ENCODE results near the gene MRPS14. TPM values are rescaled to one million over a fixed set of nuclear protein-coding genes. Genes with fewer than 3 reads are reported as not detected.

The MRPS14 gene
- total RNA-seq, 1 experiment from 2014 or later = 29.4 TPM

GRCh38 chr1:175054736-175055135, 31.5 kb upstream of the MRPS14 start (continued):
- no peak for TF ChIP-seq JUND (IDR thresholded peaks at IDR 0.05)
- TF ChIP-seq CBX3 (IDR thresholded peaks at IDR 0.05; ENCODE audit: low read depth) = no peak
- TF ChIP-seq ZFX (IDR thresholded peaks at IDR 0.05) = no peak
- TF ChIP-seq EZH2phosphoT487 (IDR thresholded peaks at IDR 0.05; ENCODE audit: borderline replicate concordance) = no peak

- Histone ChIP-seq H2AFZ (ENCODE audit: low read depth, low read length, poor library complexity, severe bottlenecking) (no peak overlapping the region), H3K36me3 (ENCODE audit: control insufficient read depth in 1 of 2, insufficient read depth in 2 of 2, low read length in 2 of 2) (no peaks in the 10 kb centered on the region), H3K4me3 (replicated peaks in 1 of 2; ENCODE audit: low read depth in 1 of 2, low read length in 2 of 2) (no peak overlapping the region), H4K20me1 (ENCODE audit: insufficient read depth) (no peaks in the 10 kb centered on the region), H3K27ac (ENCODE audit: low read depth, low read length) (no peak overlapping the region), H3K9me2 (ENCODE audit: insufficient read depth) (no peaks in the 10 kb centered on the region), H3K9me3 (ENCODE audit: control insufficient read depth in 1 of 2, insufficient read depth in 1 of 2, low read depth in 1 of 2, low read length in 2 of 2) (no peaks in the 10 kb centered on the region), H3K9ac (ENCODE audit: low read length) (no peak overlapping the region), H3K27me3 (ENCODE audit: insufficient read depth, low read length) (peaks cover 24% of the 10 kb centered on the region; the same call in 1 of the 2 replicates), H3K4me2 (ENCODE audit: low read length) (no peak overlapping the region), H3K79me2 (ENCODE audit: insufficient read depth, low read length) (no peaks in the 10 kb centered on the region), H3K4me1 (ENCODE audit: control insufficient read depth in 1 of 2, insufficient read depth in 2 of 2, low read length in 2 of 2) (no peaks in the 10 kb centered on the region)
- intact Hi-C loops (cut with micrococcal nuclease) = no loop called here
- ChIA-PET POLR2A (no interaction called here), CTCF (no interaction called here), RAD21 (ENCODE audit: low non-redundant PET in 1 of 2, low total read pairs in 2 of 2, uncharacterized antibody in 2 of 2, unreplicated experiment in 2 of 2) (no interaction called here)
- DNase-seq (ENCODE audit: low read depth, low spot score) = no peak
- ATAC-seq = no peak
- BruUV-seq (replicated peaks) = no TSS peak
- TF ChIP-seq ZBTB33 (IDR thresholded peaks at IDR 0.05; ENCODE audit: extremely low read depth, insufficient replicate concordance, low read length) (no peak), REST (IDR thresholded peaks at IDR 0.05; ENCODE audit: low read depth) (no peak), POLR2AphosphoS5 (IDR thresholded peaks at IDR 0.05; ENCODE audit: low read depth, low read length) (no peak), FOSL1 (IDR thresholded peaks at IDR 0.05; ENCODE audit: low read depth) (no peak), ATF3 (IDR thresholded peaks at IDR 0.05) (no peak), ZNF274 (IDR thresholded peaks at IDR 0.05; ENCODE audit: low read depth, low read length) (no peak), TCF7L2 (IDR thresholded peaks at IDR 0.05; ENCODE audit: borderline replicate concordance, extremely low read depth, insufficient read depth, insufficient read length) (no peak), CEBPB (IDR thresholded peaks at IDR 0.05; ENCODE audit: low read depth) (no peak), CBX3 (IDR thresholded peaks at IDR 0.05; ENCODE audit: low read depth) (no peak), SIN3A (IDR thresholded peaks at IDR 0.05; ENCODE audit: low read depth) (no peak), CTCF (IDR thresholded peaks at IDR 0.05 in 2 of 3, conservative IDR thresholded peaks at IDR 0.05 in 1 of 3; ENCODE audit: borderline replicate concordance in 1 of 3, insufficient read depth in 1 of 3, low read depth in 2 of 3, low read length in 2 of 3) (no peak), POLR2A (IDR thresholded peaks at IDR 0.05; ENCODE audit: borderline replicate concordance, extremely low read depth, insufficient read depth, insufficient read length) (no peak), RAD21 (IDR thresholded peaks at IDR 0.05; ENCODE audit: low read depth) (no peak), SRF (IDR thresholded peaks at IDR 0.05; ENCODE audit: low read depth) (no peak), EZH2phosphoT487 (IDR thresholded peaks at IDR 0.05; ENCODE audit: borderline replicate concordance) (no peak), JUND (IDR thresholded peaks at IDR 0.05) (no peak), ZFX (IDR thresholded peaks at IDR 0.05) (no peak)
Measured at GRCh38 chr1:175050992-175051391, 27.8 kb upstream of the MRPS14 start.

Measured in HCT116 (cell line).